Fibroblast of gingiva (primary cell): ENCODE data around the gene SLC4A3.
"Not testable (repeated sequence)": the region's sequence is repeated elsewhere in the genome, so short reads cannot be mapped to it uniquely, and the experiment has no call there.

Experiments
- DNase-seq: peaks from one replicate; pipeline ENCODE4 v3.0.0-alpha.2; 2011; ENCODE audit warnings: low read depth

Gene SLC4A3

DNA sequence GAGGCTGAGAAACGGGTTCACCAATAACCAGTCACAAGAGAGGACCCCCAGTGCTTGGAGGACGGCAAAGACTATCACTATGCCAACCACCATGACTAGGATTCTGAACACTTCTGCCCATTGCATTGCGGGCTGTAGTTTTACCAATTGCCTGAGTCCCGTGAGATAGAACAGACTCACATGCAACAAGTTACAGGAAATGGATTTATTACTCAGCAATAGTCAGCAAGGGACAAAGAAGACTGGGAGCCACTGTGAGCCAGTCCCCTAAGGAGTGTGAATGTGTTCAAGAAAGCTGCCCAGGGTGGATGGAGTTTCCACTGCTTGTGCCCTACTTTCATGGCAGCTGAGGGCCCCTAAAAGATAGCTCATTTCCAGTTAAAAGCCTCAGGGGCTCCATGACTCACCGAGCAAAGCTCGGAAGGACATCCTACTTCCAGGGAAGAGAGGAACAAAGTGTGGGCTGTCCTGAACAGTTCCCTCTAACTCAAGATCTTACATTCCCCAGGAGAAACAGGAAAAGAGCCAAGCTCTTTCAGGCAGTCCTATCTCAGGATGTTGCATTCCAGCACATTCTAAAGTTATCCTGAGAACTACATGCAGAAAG, 54.4 kb downstream of the SLC4A3 start:
- DNase-seq = no peak

DNA sequence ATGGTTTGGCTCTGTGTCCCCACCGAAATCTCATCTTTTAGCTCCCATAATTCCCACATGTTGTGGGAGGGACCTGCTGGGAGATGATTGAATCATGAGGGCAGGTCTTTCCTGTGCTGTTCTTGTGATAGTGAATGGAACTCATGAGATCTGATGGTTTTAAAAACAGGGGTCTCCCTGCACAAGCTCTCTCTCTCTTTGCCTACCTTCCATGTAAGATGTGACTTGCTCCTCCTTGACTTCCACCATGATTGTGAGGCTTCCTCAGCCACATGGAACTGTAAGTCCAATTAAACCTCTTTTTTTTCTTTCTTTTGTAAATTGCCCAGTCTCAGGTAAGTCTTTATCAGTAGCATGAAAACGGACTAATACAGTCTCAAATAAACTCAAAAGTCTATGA, 56.0 kb downstream of the SLC4A3 start:
- not testable (repeated sequence) for DNase-seq

DNA sequence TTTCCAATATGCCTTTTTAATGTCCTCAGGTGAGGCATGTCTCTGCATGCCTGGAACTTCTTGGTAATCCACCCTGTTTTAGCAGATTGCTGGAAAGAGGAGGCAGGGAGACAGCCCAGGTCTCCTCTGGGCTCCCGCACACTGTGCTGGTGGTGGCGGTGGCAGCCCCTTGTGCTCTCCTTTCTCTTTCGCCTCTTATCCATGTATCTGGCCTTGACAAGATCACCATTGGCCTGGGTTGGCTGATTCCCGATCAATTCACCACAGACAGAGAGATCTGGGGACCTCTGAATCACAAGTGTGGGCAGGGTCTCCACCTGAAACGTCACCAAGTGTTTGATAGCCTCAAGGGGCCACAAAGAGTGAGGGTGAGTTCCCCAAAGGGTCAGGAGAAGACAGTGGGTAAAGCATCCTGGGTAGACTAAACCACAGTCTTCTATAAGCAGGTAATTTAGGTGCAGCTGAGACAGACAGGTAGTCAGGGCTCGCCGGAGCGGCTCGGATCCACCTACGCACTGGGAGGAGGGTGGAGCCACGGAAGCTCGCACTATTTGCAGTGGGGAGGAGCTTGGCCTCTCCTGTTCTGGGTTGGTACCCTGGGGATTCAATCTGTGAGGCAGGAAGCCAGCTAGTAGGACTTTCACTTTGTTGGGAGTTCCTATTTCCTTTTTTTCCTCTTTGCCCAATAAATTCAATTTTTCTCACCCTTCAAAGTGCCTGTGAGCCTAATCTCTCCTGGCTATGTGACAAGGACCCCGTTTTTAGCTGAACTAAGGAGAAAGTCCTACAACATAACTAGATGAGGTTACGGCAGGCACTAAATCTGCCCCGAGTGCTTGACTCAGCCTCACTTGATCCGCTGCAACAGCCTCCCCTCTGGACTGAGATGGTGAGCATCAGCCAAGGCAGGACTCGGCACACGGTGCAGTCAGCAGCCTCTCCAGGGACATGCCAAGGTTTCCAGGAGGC, 57.6 kb downstream of the SLC4A3 start:
- DNase-seq = peak; percentile 39

- DNase-seq = no peak
Measured at GRCh38 chr2:219687272-219687671, 59.8 kb downstream of the SLC4A3 start.

GRCh38 chr2:219687882-219688559, 60.6 kb downstream of the SLC4A3 start:
- no peak for DNase-seq

- DNase-seq = peak; percentile 29
Measured at GRCh38 chr2:219688560-219689445, 61.4 kb downstream of the SLC4A3 start.

- DNase-seq = peak; percentile 40
Measured at GRCh38 chr2:219689676-219690628, 62.5 kb downstream of the SLC4A3 start.

GRCh38 chr2:219691571-219691970, 64.1 kb downstream of the SLC4A3 start:
- no peak for DNase-seq
